ENCODE data around the gene VSNL1.

Gene VSNL1

DNA sequence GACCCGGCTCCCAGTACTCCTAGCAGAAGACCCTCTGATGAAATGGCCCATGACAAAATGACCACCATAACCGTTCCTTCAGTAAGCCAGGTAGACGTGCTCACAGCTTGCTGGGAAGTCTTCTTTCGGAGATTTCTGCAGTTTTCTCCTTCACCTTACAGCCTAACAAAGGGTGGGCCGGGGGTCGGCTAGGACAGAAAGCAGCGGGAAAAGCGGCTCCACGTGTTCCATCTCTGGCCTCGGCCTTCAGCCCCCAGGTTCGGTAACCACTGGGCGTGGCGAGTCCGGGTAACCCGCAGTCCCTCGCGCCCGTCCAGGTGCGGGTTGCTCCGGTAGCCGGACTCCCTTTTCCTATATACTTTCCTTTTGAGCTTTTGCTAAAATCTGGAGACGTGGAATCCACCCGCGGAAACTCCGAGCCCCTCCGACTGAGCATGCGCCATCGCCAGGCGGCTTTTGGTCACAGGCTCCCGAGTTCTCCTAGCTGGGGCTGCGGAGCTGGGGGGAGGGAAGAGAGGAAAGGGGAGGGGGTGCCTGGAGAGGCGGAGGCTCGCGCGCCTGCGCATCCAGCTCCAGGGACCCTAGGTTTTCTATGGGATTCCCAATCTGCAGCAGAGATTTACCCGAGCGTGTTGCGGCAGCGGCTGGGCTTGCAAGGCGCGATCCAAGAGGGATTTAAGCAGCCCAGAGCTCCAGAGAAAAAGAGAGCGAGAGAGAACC is at the start of gene VSNL1:
TSS of gene VSNL1 (plus strand) at position 604 of the 720 bp plus-strand sequence. CDS start 51,379 bp downstream, outside the sequence.
- DNase-seq (ENCODE audit: low read depth, low spot score) = no peak

DNA sequence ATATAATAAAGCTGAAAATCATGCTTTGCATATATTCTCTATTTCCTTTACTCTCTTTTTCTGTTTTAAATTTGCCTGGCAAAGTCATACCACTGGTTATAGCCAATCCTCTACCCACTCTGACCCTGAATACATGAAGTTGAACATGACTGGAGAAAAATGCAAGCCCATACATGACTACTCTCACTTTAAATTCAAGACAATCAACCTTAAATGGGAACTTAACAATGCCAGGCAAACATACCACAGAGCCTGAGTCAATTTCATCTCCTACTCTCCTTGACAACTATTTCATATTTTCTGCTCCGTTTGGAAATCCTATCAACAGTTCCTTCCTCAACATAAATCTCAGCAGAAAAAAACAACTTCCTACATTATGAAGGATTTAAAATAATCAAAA is 44.9 kb upstream of the VSNL1 start:
- DNase-seq (ENCODE audit: low read depth, low spot score) = no peak

DNA sequence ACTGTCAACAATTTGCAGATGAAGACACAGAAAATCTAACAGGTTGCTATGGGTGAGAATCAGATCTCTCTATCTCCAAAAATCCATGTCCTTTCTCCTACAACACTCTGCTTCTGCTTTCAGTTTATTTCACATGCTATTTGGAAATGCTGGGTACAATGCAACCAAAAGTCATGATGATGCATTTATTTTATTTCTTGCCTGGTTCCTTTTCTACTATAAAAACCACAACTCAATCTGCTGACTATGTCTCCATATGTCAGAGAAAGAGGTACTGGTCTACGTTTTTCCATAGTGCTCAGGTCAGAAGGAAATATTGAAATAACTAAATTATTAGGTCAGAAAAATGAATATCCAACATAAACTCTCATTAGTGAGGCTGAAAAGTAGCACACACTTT is 42.8 kb upstream of the VSNL1 start:
- DNase-seq (ENCODE audit: low read depth, low spot score) = no peak

DNA sequence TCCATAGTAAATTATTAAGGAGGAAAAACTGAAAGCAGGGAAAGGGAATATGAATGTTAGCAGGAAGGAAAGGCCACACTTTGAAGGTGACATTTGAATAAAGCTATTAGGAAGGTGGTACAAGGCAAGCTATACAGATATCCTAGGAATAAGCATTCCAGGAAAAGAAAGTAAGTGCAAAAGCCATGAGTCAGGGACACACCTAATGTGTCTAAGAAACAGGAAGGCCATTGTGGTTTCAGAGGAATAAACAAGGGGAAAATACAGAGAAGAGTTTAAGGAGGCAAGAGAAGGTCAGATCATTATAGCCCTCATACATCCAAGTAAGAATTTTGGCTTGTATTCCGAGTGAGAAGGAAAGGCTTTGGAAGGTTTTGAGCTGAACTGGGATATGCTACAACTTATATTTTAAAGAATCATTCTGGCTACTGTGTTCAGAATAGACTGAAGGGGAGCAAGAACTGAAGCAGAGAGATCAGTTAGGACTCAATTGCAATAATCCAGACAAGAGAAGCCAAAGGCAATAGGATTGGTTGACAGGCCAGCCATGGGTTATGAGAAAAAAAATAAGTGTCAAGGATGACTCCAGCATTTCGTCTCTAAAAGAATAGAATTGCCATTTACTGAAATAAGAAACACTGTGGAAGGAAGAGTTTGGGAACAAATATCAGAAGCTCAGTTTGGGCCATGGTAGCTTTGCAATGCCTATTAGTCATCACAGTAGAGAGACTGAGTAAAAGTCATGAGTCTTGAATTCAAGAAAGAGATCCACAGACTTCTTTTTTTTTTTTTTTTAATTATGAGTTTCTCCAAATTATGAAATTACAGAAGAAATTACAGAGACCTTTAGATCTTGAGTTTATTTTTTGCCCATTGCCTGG is 33.5 kb upstream of the VSNL1 start:
- DNase-seq (ENCODE audit: low read depth, low spot score) = no peak

DNA sequence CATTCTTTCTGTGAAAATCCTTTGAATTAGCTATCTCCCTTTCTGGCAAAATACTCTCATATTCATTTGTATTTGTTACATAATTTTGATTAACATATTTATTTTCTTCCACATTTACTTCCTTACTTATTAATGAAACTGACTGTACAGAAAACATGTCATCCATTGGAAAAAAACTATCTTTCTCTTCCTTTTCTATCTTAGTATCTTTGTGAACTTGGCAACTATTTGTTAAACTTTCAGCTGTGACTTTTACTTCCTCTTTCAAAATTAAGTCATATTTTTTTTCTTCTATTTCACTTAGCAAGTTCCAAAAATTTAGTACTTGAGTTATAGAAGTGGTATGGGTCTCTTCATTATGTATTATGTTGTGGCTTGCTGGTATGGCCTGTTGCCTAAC is 24.8 kb upstream of the VSNL1 start:
- no peak for DNase-seq (ENCODE audit: low read depth, low spot score)

DNA sequence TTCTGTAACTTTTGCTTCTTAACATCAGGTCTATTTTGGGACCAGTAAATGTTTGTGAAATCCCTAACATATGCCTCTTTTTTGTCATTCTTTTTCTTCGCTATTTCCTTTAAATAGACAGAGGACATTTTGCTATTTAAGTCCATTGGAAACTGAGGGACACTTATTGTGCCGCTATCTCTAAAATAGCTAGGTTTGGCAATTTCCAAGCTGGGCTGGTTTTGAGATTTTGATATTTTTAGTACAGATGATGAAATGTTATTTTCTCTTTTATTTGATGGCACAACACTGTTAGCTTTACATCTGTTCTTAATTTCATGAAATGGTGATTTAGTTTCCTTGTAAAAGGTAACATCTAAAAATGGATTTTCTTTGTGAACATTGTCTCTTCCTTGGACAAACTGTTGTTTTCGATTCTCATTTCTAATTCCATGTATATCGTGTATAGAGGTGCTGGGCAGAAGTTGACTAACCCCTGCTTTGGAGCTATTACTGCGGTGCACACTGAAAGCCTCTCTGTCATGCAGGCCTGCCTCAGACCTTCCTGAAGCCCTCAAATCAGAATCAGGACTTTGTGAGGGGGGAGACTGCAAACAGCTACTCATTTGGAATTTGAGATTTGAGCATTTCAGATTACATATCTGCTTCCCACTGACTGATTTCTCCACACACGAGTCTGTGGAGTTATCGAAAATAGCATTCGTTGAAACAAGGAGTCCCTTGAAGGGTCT is 22.9 kb upstream of the VSNL1 start:
- no peak for DNase-seq (ENCODE audit: low read depth, low spot score)

DNA sequence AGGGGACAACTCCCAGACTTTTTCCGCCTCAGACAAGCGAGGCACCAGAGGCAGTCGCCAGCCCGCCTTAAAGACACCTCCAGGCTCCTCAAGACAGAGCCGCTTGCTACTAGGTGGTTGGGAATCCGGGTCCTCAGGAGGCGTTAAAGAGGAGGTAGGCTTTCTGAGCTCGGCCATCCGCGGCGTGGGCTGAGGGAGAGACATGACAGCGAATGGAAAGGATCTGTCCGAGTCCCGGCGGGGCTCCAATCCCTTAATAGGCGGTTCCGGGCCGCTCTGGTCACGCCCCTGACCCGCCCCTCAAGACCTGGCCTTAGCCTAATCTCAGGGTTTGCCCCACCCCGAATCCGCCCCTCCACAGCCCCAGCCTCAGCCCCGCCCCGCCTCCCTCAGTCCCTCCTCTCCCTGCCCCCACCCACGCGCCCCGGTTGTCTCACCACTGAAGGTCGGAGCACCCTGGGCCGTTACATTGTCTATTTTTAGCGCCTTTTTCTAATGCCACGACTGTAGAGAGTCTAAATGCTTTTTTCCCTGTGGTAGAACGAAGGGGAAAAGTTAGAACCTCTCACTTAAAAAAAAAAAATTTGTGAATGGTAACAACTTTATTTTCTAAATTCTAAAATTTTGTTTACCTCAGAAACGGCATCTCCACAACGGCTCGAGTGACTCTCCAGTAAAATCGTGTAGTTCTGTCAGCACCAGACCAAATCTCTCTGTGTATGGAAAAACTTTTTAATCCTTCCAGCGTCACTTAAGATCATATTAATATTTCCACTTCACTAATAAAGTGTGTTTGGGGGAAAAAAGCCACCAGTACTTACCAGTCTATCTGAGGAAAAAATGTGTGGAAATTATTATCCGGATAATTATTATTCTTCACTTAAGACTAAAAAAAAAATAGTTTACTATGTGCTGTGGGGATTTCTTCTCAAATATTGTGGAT is 22.0 kb upstream of the VSNL1 start, which contains the start of gene RAD51AP2:
TSS of gene RAD51AP2 (minus strand) at position 229 of the 943 bp plus-strand sequence. CDS start at position 204, 25 bp downstream.
- no peak for DNase-seq (ENCODE audit: low read depth, low spot score)

DNA sequence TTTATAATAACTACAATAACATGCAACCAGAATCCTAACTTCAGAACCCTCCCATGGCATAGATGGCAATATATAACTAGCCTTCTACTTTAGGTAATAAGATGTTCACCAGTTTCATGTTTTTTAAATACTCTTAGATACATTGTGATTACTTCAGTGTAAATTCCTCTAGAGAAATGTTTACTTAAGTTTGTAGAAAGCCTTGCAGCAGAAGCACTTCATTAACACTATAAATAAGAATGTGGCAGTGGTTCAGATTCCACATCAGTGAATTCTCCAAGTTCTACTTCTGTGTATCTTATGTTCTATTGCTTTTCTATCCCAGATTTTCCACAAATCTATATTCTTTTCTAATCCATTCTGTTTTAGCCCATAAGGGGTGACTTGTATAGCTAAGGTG is 21.0 kb upstream of the VSNL1 start:
- DNase-seq (ENCODE audit: low read depth, low spot score) = no peak

DNA sequence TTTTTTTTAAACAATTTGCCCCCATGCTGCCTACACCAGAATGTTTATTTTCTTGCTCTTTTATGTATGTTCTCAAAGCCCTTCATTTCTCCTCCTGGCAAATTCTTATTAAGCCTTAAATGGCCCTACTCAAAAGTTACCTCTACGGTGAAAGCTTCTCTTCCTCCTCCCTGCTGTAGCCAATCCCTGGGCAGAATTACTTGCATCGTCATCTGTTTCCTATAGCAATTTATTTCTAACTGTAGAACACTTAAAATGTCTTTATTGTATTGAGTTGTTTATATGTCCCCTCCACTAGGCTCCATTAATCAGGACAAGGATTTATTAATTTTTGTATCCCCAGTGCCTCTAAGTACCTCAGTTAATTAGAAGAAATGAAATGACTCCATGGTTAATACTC is 19.7 kb upstream of the VSNL1 start:
- no peak for DNase-seq (ENCODE audit: low read depth, low spot score)

DNA sequence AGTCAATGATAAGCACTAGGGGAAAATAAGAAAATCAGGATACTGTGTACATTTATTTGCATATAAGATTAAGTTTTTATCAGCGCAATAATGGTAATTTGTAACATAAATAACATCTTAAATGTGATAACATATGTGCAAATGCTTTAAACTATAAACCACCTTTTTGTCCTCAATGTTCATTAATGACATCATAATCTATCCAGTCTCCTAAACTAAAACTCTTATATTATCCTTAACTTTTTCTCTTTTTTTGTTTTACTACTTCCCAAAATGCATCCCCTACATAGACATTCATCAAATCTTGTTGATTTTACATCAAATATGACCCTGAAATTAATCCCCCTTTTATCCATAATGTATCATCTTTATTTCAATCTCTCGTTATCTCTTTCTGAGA is 18.9 kb upstream of the VSNL1 start:
- no peak for DNase-seq (ENCODE audit: low read depth, low spot score)

DNA sequence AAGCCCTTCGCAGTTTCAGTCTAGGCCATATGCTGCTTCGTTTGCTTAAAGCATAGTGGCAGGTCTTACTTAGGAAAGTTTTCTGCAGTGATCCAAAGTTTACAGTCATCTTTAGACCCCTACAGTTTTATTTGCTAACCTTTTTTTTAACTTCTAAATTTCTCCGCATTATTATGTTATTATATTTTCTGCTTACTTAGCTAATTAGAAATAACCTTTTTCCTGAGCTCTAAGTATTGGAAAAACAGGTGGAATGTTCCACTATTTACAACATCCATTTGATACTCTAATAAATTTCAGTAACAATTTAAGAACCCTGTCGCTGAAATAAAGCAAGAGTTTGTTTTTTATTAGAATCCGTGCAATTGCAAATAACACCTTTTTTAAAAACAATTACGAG is 18.2 kb upstream of the VSNL1 start:
- no peak for DNase-seq (ENCODE audit: low read depth, low spot score)

DNA sequence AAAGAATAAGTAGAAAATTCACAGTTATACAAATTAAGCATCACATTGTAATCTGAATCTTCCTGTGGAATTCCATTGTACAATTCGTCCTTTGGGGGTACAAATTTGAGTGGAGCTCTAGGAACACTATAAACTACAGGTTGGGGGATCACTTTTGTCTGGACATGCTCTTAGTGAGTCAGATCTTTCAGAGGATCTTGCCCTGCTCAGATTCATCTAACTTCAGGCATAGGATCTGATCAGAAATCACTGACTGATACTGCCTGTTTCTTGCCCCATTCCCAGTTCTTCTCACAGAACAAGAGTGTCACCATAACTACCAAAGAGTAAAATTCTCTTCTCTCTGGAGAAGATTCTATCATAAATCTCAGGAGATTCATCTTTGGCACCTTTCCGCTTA is 10.7 kb upstream of the VSNL1 start:
- no peak for DNase-seq (ENCODE audit: low read depth, low spot score)

DNA sequence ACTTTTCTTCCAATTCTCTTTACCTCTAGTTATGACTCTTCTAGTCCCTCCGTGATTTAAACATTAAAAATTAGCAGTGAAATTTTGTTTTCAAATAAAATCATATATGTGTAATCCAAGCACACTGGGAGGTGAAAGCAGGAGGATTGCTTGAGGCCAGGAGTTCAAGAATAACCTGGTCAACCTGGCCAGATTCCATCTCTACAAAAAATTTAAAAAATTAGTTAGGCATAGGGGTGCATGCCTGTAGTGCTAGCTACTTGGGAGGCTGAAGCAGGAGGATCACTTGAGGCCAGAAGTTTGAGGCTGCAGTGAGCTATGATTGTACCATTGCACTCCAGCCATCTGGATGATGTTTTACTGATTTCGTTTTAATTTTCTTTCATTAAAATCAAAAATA is 7.0 kb upstream of the VSNL1 start:
- DNase-seq (ENCODE audit: low read depth, low spot score) = no peak

DNA sequence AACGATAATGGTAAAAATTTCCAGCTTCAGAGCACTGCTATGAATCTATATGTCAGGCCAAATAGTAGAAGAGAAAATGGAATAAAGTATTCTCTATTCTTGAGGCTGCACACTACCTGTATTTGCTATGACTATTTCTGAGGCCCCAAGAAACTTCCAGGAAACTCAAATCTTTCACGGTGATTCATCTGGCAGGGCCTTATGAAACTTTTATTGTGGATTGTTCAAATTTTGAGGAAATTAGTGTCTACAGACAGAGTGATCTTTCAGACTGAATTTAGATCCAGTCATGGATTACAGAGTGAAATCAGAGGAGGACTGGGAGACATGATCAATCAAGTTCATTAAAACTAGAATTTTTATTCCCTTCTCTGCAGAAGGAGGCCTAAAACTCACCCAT is 4.1 kb upstream of the VSNL1 start:
- no peak for DNase-seq (ENCODE audit: low read depth, low spot score)

DNA sequence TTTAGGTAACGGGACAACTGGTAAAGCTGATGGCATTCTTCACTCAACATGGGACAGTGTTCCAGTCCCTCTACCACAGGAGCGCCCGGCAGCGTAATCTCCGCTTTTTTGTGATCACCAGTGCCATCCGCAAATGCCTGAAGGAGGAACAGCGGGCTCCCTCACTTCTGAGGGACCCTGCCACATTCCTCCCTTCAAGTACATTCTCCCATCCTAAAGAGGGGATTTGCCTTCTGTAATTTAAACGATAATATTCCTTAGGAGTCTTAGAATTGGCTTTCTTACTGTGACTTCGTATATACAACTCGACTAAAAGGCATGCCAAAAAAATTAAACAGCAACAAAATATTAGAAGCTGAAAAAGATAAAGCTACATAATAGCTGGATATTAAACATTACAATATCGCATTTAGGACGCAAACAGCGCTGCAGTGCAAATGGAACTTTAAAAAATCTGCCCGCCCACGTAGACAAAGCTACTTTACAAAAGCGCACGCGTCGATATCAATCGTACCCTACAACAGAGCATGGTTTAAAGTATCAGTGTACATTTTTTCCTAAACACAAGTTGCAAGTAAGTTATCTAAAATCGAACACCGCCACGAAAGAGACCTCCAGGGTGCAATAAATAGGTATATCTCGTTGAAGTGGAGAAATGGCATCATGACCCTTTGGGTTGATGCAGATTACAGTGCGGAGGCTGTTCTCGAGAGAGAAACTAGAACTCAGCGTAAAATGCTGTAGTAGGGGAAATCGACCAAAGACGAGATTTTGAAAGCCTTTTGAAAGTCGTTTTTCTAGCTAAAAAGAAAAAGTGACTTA is 2.3 kb upstream of the VSNL1 start:
- DNase-seq (ENCODE audit: low read depth, low spot score) = no peak

DNA sequence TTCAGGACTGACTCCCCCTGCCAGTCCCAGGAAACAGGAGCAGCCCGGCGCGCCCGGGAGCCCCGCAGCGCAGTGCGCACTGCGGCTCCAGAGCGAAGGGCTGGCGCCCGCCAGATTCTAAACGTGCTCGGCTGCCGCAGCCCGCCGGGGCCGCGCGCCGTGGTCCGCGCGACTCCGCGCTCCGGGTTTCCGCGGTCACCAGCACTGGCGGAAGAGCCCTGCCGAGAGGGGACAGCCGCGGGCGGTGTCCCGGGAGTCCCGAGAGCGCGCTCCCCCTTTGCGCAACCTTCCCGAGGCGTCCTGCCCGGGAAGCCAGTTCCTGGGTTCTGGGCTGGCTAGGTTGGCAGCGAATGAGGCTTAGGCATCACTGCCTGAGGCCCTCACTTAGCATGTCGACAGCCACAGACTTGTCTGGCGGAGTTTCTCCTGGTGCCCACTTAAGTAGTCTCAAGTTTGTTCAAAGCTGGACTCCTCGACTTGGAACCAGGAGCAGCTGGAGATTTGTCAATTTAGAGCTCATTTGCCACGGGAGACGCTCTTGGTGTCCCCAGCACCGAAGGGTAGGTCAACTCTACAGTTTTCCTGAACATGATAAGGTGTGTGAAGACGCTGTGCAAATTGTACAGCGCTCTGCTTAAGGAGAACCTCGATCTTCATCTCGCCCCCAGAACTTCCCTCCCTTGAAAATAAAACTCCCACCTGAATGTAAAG is 1.5 kb upstream of the VSNL1 start:
- DNase-seq (ENCODE audit: low read depth, low spot score) = no peak

DNA sequence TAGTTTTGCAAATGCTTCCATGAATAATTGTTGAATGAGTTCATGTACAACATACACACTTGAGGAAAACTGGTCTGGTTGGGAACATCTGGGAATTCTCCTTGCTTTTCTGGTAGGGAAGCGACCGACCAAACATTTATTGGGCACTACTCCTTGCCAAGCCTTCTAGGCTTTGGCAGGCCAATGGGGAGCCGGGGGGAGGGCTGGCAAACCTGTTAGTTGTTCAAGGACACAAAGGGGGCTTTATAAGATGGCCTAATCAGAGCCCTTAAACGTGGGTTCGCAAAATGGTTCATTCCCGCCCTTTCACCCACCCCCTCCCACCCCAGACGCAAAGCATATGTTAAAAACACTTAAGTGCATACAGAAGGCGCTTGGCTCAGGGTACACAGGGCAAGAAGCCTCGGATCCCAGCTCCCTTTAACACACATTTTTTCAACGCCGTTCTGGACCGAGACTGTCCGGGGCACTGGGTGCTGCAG is 844 bp upstream of the VSNL1 start:
- DNase-seq (ENCODE audit: low read depth, low spot score) = no peak

DNA sequence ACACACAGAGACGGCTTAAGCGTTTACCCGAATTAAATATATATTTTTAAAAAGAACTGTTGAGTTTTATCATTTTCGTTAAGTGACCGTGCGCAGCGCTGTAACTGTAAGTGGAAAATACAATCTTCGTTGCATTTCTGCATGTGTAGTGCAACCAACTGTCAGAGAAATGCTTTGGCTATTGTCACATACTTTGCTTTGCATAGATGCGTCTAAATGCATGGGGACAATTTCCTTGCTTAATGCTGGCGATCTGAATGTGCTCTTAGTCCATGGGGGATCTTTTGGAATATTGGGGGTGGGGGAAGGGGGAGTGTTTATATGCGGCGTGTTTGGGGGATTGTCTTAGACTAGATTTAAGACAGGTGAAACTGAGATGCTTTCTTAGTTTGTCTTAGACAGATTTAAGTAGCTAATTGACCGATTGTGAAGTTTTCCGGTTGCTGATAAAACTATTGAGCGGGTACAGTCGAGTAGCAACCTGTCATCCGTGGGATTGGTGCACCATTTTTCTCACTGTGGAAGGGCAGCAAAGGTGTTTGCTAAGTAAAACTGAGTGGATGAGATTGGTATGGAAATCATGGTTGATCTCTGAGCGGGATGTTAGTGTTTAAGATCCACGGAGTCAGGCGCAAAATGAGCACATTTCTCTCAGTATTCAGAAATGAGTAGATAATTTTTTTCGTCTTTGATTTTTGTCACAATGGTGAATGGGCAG is 476 bp downstream of the VSNL1 start:
- DNase-seq (ENCODE audit: low read depth, low spot score) = no peak

DNA sequence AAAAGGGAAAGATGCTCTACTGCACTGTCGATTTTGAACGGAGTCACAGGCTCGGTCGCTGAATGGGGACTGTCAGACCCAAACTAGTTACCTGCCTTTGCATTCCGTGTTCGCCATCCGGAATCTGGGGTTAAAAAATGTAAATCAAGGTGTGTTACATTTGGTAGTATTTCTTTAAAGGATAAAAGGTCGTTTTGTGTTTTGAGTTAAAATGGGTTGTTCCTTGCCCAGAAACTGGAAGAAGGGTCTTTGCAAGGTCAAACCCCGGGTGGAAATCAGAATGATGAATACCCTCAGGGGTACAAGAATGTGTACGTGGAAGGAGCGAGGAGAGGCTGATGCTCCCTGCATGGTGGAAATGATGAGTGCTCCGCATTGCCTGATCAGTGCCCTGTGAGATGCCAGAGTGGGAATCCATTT is 1.0 kb downstream of the VSNL1 start:
- DNase-seq (ENCODE audit: low read depth, low spot score) = no peak

Measured in activated CD4-positive, CD25-positive, alpha-beta regulatory T cell treated with anti-CD3 and anti-CD28 coated beads, Interleukin-2, amount 50 U/mL, for 16 hours (primary cell).